IPS-18a (cell line): ENCODE data around the gene SKAP1.
"Not testable (repeated sequence)": the region's sequence is repeated elsewhere in the genome, so short reads cannot be mapped to it uniquely, and the experiment has no call there.

Experiments used
- H3K27ac ChIP-seq: one replicate; pipeline ENCODE4 v1.5.1; 2013; ENCODE audit warnings: low read length
- H3K27me3 ChIP-seq: one replicate; pipeline ENCODE4 v1.6.1; 2013; ENCODE audit warnings: mild to moderate bottlenecking, low read length; ENCODE audit not compliant: control insufficient read depth, insufficient read depth
- H3K36me3 ChIP-seq: one replicate; pipeline ENCODE4 v1.6.1; 2013; ENCODE audit warnings: low read depth, low read length; ENCODE audit not compliant: control insufficient read depth
- H3K4me1 ChIP-seq: one replicate; pipeline ENCODE4 v1.6.1; 2013; ENCODE audit warnings: low read depth, low read length; ENCODE audit not compliant: control insufficient read depth
- H3K4me3 ChIP-seq: one replicate; pipeline ENCODE4 v1.5.1; 2013; ENCODE audit warnings: low read length
- H3K9ac ChIP-seq: one replicate; pipeline ENCODE4 v1.6.1; 2013; ENCODE audit warnings: mild to moderate bottlenecking, low read length, moderate library complexity
- H3K9me3 ChIP-seq: one replicate; pipeline ENCODE4 v1.6.1; 2013; ENCODE audit warnings: low read depth, low read length; ENCODE audit not compliant: control insufficient read depth

Gene SKAP1

GRCh38 chr17:48429156-48429555 is 858 bp downstream of the SKAP1 start:
- Histone ChIP-seq H3K4me3 (no peak overlapping the region), H3K9ac (no peak overlapping the region), H3K27me3 (peaks cover 60% of the 10 kb centered on the region), H3K4me1 (no peaks in the 10 kb centered on the region), H3K36me3 (no peaks in the 10 kb centered on the region), H3K9me3 (no peaks in the 10 kb centered on the region), H3K27ac (no peak overlapping the region)

DNA sequence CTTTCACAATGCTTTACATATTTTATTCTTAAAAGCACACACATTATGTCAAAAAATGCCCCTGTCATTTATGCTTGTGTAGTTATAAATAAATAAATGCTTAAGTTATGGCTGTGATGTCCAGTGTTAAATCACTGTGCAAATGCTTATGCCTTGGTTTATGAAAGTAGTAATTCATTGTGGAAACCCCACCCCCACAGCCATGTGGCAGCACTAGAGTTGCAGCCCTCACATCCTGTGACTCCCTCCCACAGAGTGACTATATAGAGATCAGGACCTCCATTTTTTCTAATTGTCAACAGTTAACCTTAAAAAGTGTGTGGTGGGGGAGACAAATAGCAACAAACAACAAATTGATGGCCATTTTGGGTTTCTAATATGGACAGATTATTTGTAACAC is 2.4 kb downstream of the SKAP1 start:
- peaks cover 49% of the 10 kb centered on the region for H3K27me3 ChIP-seq
- no peak overlapping the region for H3K27ac ChIP-seq
- no peaks in the 10 kb centered on the region for H3K9me3 ChIP-seq
- no peak overlapping the region for H3K9ac ChIP-seq
- no peaks in the 10 kb centered on the region for H3K4me1 ChIP-seq
- H3K36me3 ChIP-seq, result no peaks in the 10 kb centered on the region
- no peak overlapping the region for H3K4me3 ChIP-seq

DNA sequence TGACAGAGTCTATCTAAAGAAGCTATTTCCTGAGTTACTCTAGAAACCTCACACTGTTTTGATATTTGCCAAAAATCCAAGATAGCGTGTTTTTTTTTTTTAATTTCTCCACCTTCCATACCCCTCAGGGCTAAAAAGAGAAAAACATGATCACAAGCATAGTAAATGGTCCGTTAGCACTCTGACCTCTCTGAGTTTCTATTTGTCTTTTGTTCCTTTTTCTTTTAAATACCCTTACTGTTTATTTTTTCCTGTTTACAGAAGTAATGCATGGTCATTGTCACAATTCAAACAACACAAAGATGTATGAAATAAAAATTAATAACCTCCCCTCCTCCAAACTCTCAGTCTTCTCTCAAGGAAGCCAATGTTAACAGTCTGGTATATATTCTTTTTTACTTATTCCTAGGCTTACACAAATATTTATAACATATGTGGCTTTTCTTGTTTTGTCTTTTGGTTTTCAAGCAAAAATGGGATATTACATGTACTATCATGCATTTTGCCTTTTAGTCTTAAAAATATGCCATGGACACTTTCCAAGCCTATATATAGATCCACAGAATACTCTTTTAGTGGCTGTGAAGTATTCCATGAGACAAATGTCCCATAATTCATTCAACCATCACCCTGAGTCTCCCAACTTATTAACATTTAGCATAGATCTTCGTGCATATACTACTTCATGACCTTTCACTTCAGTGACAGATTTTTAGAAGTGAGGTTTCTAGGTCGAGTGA is 3.1 kb downstream of the SKAP1 start:
- Histone ChIP-seq H3K9ac (no peak overlapping the region), H3K4me1 (no peaks in the 10 kb centered on the region), H3K27me3 (peaks cover 44% of the 10 kb centered on the region), H3K4me3 (no peak overlapping the region), H3K27ac (no peak overlapping the region), H3K36me3 (no peaks in the 10 kb centered on the region), H3K9me3 (no peaks in the 10 kb centered on the region)

DNA sequence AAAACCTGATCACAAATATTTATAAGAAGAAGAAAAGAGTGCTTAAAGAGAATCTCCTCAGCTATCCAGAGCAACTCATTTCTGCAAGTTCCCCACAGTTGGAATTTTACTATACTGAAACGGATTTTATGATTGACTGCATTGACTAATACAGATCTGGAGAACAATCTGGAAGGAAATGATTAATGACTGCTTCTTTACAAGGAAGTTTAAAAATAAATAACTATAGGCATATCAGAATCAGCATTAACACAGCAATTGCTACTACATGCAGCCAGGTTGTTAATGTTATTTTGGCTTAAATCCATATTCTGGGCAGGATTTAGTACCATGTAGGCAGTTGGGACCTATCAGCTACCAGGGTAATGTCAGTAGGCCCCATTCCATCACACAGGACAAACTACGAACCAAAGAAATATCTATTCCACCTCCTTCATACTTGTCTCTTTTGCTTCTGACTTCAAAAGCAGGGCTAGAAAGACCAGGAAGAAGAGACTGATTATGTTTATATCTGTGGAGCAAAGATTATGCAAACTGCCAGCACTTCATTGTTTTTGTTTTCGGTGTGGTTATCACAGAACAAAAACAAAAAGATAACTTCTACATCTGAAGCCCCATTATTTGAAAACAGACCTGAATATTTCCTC is 3.9 kb downstream of the SKAP1 start:
- no peak overlapping the region for H3K9ac ChIP-seq
- H3K27me3 ChIP-seq, result peaks cover 36% of the 10 kb centered on the region
- H3K4me3 ChIP-seq, result no peak overlapping the region
- H3K27ac ChIP-seq, result no peak overlapping the region
- no peaks in the 10 kb centered on the region for H3K36me3 ChIP-seq
- no peaks in the 10 kb centered on the region for H3K9me3 ChIP-seq
- H3K4me1 ChIP-seq, result no peaks in the 10 kb centered on the region

DNA sequence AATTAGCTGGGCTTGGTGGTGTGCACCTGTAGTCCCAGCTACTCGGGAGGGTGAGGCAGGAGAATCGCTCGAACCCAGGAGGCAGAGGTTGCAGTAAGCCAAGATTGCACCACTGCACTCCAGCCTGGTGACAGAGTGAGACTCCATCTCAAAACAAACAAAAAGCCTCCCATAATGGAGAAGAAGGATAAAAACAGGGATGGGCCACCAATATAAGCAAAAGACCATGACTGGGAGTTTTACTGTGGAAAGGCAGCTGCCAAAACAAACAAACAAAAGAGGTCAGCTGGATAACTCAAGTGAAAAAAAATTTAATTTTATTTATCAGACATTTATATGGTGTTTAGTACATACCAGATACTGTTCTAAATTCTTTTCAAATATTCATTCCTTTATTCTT is 8.0 kb downstream of the SKAP1 start:
- H3K36me3 ChIP-seq, H3K9ac ChIP-seq, H3K4me1 ChIP-seq, H3K27me3 ChIP-seq, H3K27ac ChIP-seq, H3K9me3 ChIP-seq, H3K4me3 ChIP-seq: not testable (repeated sequence)

- no peaks in the 10 kb centered on the region for H3K9me3 ChIP-seq
- H3K4me3 ChIP-seq, result no peak overlapping the region
- H3K27ac ChIP-seq, result no peak overlapping the region
- no peaks in the 10 kb centered on the region for H3K36me3 ChIP-seq
- H3K9ac ChIP-seq, result no peak overlapping the region
- peaks cover 16% of the 10 kb centered on the region for H3K4me1 ChIP-seq
- H3K27me3 ChIP-seq, result peaks cover 3% of the 10 kb centered on the region
Measured at GRCh38 chr17:48420823-48421222, 9.2 kb downstream of the SKAP1 start.

DNA sequence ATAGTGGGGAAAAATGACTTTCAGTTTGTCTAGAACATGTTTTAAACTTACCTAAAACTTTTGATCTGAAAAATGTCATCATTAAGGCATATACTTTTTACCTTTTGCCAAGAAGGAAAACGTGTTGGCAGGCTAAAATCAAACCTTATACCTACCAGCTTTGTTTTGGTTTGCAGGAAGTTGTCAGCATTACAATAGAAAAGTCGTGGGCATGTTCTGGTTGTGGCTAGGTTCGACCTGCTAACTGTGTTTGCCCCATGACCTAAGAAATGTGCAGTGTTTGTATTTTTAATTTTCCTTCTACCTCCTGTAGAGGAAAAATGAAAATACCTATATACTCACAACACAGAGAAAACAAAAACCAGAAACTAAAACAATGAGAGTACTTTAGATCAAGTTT is 13.0 kb downstream of the SKAP1 start:
- H3K27ac ChIP-seq, result no peak overlapping the region
- H3K36me3 ChIP-seq, result no peaks in the 10 kb centered on the region
- H3K4me1 ChIP-seq, result peaks cover 16% of the 10 kb centered on the region
- H3K9me3 ChIP-seq, result no peaks in the 10 kb centered on the region
- H3K9ac ChIP-seq, result no peak overlapping the region
- peaks cover 3% of the 10 kb centered on the region for H3K27me3 ChIP-seq
- H3K4me3 ChIP-seq, result no peak overlapping the region

DNA sequence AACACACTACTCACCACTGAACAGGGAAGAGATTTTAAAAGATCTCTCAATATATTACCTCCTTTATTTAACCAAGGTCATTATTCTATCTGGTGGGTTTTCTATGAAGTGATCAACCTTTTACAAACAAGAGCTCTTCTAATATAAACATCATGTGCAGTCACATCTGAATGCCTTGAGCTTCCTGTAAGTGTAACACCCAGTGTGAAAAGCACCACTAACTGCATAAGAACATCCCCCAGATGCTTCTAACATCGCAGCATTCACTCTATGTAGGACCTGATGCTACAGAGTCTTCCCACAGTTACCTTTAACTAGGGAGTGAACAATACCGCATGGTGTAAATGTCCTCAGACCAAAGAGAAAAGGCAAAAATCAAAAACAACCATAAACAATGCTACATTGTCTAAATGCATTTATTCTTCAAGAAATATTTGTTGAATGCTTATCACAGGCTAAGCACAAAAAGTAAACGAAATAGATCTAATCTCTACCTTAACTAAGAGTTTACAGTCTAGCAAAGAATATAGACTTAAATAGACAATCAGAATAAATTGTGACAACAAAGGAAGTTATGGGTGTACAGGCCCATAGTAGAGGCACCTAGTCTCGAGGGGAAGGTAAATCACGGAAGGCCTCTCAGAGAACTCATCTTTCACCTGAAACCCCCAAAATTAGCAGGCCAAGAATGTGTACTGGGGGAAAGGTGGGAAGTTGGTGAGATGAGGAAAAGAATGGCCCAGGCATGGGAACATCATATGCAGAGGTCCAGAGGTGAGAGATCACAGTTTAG is 16.2 kb downstream of the SKAP1 start:
- H3K4me1 ChIP-seq, result peaks cover 10% of the 10 kb centered on the region
- no peak overlapping the region for H3K27ac ChIP-seq
- H3K36me3 ChIP-seq, result no peaks in the 10 kb centered on the region
- H3K9me3 ChIP-seq, result no peaks in the 10 kb centered on the region
- H3K4me3 ChIP-seq, result no peak overlapping the region
- no peak overlapping the region for H3K9ac ChIP-seq
- peaks cover 3% of the 10 kb centered on the region for H3K27me3 ChIP-seq

- H3K36me3 ChIP-seq, result no peaks in the 10 kb centered on the region
- peaks cover 10% of the 10 kb centered on the region for H3K4me1 ChIP-seq
- H3K4me3 ChIP-seq, result no peak overlapping the region
- no peak overlapping the region for H3K9ac ChIP-seq
- H3K27me3 ChIP-seq, result peaks cover 3% of the 10 kb centered on the region
- no peaks in the 10 kb centered on the region for H3K9me3 ChIP-seq
- no peak overlapping the region for H3K27ac ChIP-seq
Measured at GRCh38 chr17:48412841-48413240, 17.2 kb downstream of the SKAP1 start.

DNA sequence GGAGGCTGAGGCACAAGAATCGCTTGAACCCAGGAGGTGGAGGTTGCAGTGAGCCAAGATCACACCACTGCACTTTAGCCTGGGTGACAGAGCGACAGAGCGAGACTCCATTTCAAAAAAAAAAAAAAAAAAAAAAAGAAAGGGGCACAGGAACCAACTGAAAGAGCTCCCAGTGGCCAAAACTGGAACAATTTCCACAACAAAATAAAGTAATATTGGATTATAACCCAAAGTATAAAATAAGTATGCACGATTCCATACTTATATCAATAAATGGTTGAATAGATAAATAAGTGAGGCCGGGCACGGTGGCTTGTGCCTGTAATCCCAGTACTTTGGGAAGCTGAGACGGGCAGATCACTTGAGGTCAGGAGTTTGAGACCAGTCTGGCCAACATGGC is 19.2 kb downstream of the SKAP1 start:
- not testable (repeated sequence) for H3K4me3 ChIP-seq, H3K27ac ChIP-seq, H3K9me3 ChIP-seq, H3K27me3 ChIP-seq, H3K4me1 ChIP-seq, H3K9ac ChIP-seq, H3K36me3 ChIP-seq

GRCh38 chr17:48409607-48410006 is 20.4 kb downstream of the SKAP1 start:
- Histone ChIP-seq H3K9me3 (no peaks in the 10 kb centered on the region), H3K4me3 (no peak overlapping the region), H3K36me3 (no peaks in the 10 kb centered on the region), H3K27me3 (no peaks in the 10 kb centered on the region), H3K27ac (no peak overlapping the region), H3K9ac (no peak overlapping the region), H3K4me1 (peaks cover 4% of the 10 kb centered on the region)
